LNCaP clone FGC (cell line): ENCODE data around the gene B4GAT1.

Source experiments
- DNase-seq: peaks from one replicate; pipeline ENCODE4 v3.0.0-alpha.2; 2011; ENCODE audit warnings: low read depth
- H3K4me3 ChIP-seq: 2 replicates; pipeline ENCODE4 v1.5.1; 2011; ENCODE audit warnings: mild to moderate bottlenecking, low read depth, low read length, control low read depth
- CTCF ChIP-seq: IDR thresholded peaks from 2 replicates; pipeline ENCODE4 v1.5.1; 2012; ENCODE audit warnings: mild to moderate bottlenecking; ENCODE audit not compliant: control insufficient read depth, insufficient read depth; ENCODE audit errors: extremely low read depth

B4GAT1 gene

GRCh38 chr11:66338276-66339161 lies 8.9 kb downstream of the B4GAT1 start:
- no peak for TF ChIP-seq CTCF

DNA sequence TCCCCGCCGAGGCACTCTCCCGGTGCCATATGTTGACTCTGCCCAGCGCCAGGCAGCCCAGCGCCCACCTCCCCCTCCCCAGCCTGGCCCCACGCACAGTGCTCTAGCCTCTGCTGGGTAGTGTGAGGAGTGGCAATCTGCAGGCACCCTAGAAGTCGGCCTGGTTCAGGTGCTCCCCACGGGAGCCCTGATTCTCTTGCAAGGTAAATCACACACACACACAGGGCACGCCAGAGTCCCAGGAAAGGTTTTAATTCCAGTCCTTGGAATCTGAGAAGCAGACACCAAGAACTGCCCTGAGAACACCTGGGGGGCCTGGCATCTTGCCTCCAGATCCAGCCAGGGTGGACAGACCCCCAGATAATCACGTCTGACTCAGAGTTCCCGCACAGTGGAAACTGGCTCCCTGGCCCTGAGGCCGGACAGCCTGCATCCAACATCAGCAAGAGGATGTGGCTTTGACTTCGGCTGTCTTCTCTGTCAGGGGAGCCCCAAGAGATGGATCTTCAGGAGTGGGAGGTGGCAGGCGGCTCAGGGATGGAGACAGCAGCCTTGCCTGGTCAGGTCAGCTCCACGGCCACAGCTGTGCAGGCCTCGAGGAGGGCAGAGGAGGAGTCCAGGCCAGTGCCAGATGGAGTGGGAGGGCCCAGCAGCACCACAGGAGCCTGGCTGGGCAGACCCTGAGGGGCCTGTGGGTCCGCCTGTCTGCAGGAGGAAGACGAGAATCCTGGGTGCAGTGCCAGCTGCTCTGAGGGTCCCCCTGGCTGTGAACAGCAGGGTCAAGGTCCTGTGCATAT lies 10.1 kb downstream of the B4GAT1 start:
- no peak for DNase-seq
- no peak overlapping the region for H3K4me3 ChIP-seq
- no peak for TF ChIP-seq CTCF

More at GRCh38 chr11:66338276-66339161, 8.9 kb downstream of the B4GAT1 start:
- no peak for DNase-seq
- no peak overlapping the region for H3K4me3 ChIP-seq

DNA sequence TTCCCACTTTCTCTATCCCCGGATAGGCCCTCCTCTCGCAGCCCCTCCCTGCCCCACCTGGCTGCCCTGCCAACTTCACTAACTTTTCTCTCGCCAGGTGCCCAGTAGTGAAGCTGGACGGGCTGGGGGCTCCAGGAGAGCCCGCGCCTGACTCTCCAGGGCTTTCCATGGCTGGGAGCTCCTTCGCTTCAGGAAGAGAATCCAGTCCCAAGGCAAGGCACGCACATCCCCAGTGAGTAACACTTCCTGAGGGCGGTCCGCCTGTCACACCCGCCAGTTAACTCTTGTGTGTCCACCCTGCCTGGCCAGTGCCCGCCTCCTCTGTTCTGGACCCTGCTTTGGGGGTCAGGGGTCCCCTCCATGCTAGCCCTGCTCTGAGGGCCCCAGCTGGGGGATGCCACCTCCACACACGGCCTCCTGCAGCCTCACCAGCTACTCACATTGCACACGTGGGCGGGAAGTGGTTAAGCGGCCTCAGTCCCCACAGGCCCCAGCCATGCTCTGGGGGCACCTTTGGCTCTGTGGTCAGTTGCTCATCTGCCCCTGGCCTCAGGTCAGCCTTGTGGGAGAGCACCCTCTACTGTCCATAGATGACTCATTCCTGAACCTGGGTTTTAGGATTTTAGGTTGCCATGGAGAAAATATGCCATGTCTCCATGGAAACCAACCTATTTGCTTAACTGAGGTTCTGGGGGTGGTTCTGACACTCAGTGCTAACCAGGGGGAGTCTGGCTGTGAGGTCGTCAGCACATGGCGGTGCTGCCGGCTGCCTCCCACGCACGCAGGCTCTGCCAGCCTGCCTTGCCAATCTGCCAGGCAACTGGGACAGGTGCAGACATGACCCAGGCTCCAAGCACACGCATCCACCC lies 11.0 kb downstream of the B4GAT1 start, which contains the start of gene RIN1:
Gene RIN1 (minus strand): TSS at position 201 of the 869 bp plus-strand sequence. CDS start 32 bp downstream, at position 169.
- H3K4me3 ChIP-seq: no peak within 1 kb of the TSS
- DNase-seq: no peak

GRCh38 chr11:66335531-66336233 lies 11.7 kb downstream of the B4GAT1 start:
- H3K4me3 ChIP-seq: no peak overlapping the region
- DNase-seq: no peak

More for the DNA sequence above, 11.0 kb downstream of the B4GAT1 start, which contains the start of gene RIN1:
- peak; percentile 59 for TF ChIP-seq CTCF

DNA sequence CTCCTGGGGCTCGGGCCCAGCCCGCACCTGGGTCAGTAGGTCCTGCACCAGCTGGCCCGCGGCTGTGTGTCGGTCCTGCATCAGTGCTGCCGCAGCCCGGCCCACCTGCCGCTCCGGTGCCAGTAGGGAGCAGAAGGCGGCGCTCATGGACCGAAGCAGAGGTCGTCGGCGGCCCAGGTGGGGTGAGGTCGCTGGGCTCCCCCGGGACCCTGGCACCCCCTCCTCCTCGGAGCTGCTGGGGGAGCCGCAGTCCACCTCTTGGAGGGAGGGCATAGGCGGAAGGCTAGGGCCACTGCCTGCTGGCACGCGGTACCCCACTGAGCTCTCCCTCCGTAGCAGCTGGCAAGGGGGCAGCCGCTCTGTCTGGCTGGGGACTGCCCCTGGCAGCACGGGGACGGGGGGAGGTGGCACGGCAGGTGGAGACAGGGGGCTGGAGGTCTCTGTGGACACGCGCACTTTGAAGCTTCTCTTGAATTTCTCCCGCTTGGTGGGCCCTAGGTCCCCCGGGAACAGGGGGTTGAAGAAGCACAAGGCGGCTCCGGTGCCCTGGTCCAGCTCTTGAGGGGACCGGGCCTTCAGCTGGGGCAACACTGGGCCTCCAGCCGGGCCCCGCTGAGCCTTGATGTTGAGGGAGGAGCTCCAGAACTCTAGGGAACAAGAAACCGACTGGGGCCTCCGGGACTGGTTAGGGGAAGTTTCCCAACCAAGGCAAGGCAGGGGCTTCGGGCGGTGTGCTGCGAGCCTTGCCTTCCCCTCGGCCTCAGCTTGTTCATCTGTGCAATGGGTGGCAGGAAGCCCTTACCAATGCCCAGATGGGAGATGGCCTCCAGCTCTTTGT lies 12.6 kb downstream of the B4GAT1 start:
- no peak for TF ChIP-seq CTCF
- DNase-seq: no peak
- no peak overlapping the region for H3K4me3 ChIP-seq

More at GRCh38 chr11:66335531-66336233, 11.7 kb downstream of the B4GAT1 start:
- no peak for TF ChIP-seq CTCF
